GM21447 (cell line): ENCODE data around the gene DDX23.
A peak's percentile ranks its signal among the peaks of the same experiment; 100 is the strongest.

Experiments used
- ATAC-seq: cut with Tn5 transposase; IDR thresholded peaks from one replicate; pipeline ENCODE4 v1.9.1; 2021; ENCODE audit not compliant: unreplicated experiment

DDX23 gene

GRCh38 chr12:48824905-48825304, 27.1 kb downstream of the DDX23 start:
- ATAC-seq: no peak

- ATAC-seq: no peak
Observed at GRCh38 chr12:48824112-48824511, 27.9 kb downstream of the DDX23 start.

- no peak for ATAC-seq
Observed at GRCh38 chr12:48823281-48823680, 28.7 kb downstream of the DDX23 start.

GRCh38 chr12:48822711-48823110, 29.3 kb downstream of the DDX23 start:
- ATAC-seq: no peak

GRCh38 chr12:48822139-48822538, 29.8 kb downstream of the DDX23 start:
- no peak for ATAC-seq

- ATAC-seq: no peak
Observed at GRCh38 chr12:48819986-48820725, 31.8 kb downstream of the DDX23 start.

- ATAC-seq: no peak
Observed at GRCh38 chr12:48818831-48819590, 33.0 kb downstream of the DDX23 start.

GRCh38 chr12:48817873-48818830, 33.8 kb downstream of the DDX23 start, which contains the start of gene CACNB3:
TSS of gene CACNB3 (plus strand) at chr12:48818496. CDS start at chr12:48818930, 434 bp downstream.
- peak; percentile 40 for ATAC-seq

- ATAC-seq: no peak
Observed at GRCh38 chr12:48816143-48816854, 35.7 kb downstream of the DDX23 start.

GRCh38 chr12:48815126-48816110, 36.5 kb downstream of the DDX23 start:
- peak; percentile 31 for ATAC-seq

GRCh38 chr12:48814262-48815125, 37.5 kb downstream of the DDX23 start:
- ATAC-seq: peak; percentile 66

GRCh38 chr12:48813465-48814261, 38.3 kb downstream of the DDX23 start:
- ATAC-seq: no peak

GRCh38 chr12:48812389-48812788, 39.6 kb downstream of the DDX23 start:
- ATAC-seq: no peak

- ATAC-seq: no peak
Observed at GRCh38 chr12:48811437-48812090, 40.4 kb downstream of the DDX23 start.

- ATAC-seq: no peak
Observed at GRCh38 chr12:48810903-48811431, 41.0 kb downstream of the DDX23 start.

GRCh38 chr12:48807981-48808380, 44.0 kb downstream of the DDX23 start:
- no peak for ATAC-seq

GRCh38 chr12:48803675-48804074, 48.3 kb downstream of the DDX23 start:
- no peak for ATAC-seq
